Vagina (tissue), 2 donors: ENCODE results near the gene PDE1C. TPM values are rescaled to one million over a fixed set of nuclear protein-coding genes. Genes with fewer than 3 reads are reported as not detected.

Source experiments
- DNase-seq, 2 donors: peaks; one replicate each; pipeline ENCODE4 v3.0.0-alpha.2; 2017; ENCODE audit errors: extremely low spot score in 2 of 2
- H3K27ac ChIP-seq: fragments of 200-600 bp; sonication (generic); one replicate; pipeline ENCODE4 v1.5.1; 2019
- H3K27me3 ChIP-seq: fragments of 200-600 bp; sonication (generic); one replicate; pipeline ENCODE4 v1.5.1; 2019
- H3K36me3 ChIP-seq, 2 donors: fragments of 200-600 bp; sonication (generic); one replicate each; pipeline ENCODE4 v1.5.1; 2017 to 2019
- H3K4me1 ChIP-seq: fragments of 200-600 bp; sonication (generic); one replicate; pipeline ENCODE4 v1.5.1; 2019
- H3K4me3 ChIP-seq, 2 donors: fragments of 200-600 bp; sonication (generic); 1 replicate in 1 of 2; 2 replicates in 1 of 2; pipeline ENCODE4 v1.5.1; 2016 to 2019
- H3K9me3 ChIP-seq: fragments of 200-600 bp; sonication (generic); one replicate; pipeline ENCODE4 v1.5.1; 2019
- CTCF ChIP-seq, 3 experiments: fragments of 450-650 bp in 2 of 3; fragments of 200-600 bp in 1 of 3; sonication (generic) in 1 of 3; IDR thresholded peaks; one replicate each; pipeline ENCODE4 v1.5.1; 2017 to 2019; ENCODE audit warnings: antibody characterized with exemption in 3 of 3, mild to moderate bottlenecking in 2 of 3, moderate library complexity in 2 of 3
- POLR2A ChIP-seq, 2 donors: fragments of 450-650 bp; IDR thresholded peaks; one replicate each; pipeline ENCODE4 v1.6.1; 2017; ENCODE audit warnings: antibody characterized with exemption in 2 of 2, mild to moderate bottlenecking in 2 of 2, moderate library complexity in 2 of 2
- POLR2AphosphoS5 ChIP-seq, 2 donors: sonication (generic); formaldehyde crosslinking; IDR thresholded peaks; one replicate each; pipeline ENCODE4 v1.9.0; 2017; ENCODE audit warnings: antibody characterized with exemption in 2 of 2, mild to moderate bottlenecking in 2 of 2, low read depth in 1 of 2; ENCODE audit not compliant: insufficient read depth in 1 of 2
- intact Hi-C: fragments of 100-400 bp; cut with DNase I; formaldehyde crosslinking; loops from one replicate; pipeline ENCODE4 v1.15.1; 2023
- total RNA-seq: library from RNA; depleted of rRNA; stranded (reverse); fragments of >200 nt; gene quantifications from one replicate; pipeline ENCODE4 v1.2.3, GENCODE V29; 2016

PDE1C gene
- total RNA-seq, 1 donor from 2014 or later = 19.2 TPM

- H3K36me3 ChIP-seq = no peaks in the 10 kb centered on the region
- no peaks in the 10 kb centered on the region for H3K9me3 ChIP-seq
- no peak for DNase-seq
- H3K4me3 ChIP-seq = no peak overlapping the region
- TF ChIP-seq POLR2AphosphoS5 (IDR thresholded peaks at IDR 0.05; ENCODE audit: insufficient read depth in 1 of 2, low read depth in 1 of 2) = no peak
- no peak for TF ChIP-seq POLR2A (IDR thresholded peaks at IDR 0.05)
- no peak for TF ChIP-seq CTCF (IDR thresholded peaks at IDR 0.05)
- no peaks in the 10 kb centered on the region for H3K27me3 ChIP-seq
- no peaks in the 10 kb centered on the region for H3K4me1 ChIP-seq
- intact Hi-C loops = no loop called here
- no peak overlapping the region for H3K27ac ChIP-seq
Measured at GRCh38 chr7:31729195-31729804, 340.9 kb downstream of the PDE1C start.

DNA sequence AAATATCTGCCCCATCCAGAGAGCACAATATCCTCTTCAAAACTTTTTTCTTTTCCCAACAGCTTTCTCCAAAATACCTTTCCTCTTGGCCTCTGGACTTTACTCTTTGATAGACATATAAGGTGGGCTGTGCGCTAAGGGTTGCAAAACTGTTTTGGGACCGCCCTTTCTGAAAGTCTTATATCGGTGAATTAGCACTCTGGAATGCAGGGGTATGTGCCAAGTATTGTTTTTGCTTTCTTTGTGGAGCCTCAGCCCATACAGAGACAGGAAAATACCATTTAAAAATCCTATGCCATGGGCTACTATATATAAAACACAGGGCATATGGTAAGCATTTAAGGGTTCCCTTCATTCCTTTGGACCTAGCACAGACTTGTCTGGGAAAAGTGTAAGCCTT, 345.5 kb downstream of the PDE1C start:
- no peak for DNase-seq
- Histone ChIP-seq H3K27me3 (no peaks in the 10 kb centered on the region), H3K9me3 (no peaks in the 10 kb centered on the region), H3K27ac (no peak overlapping the region), H3K4me1 (no peaks in the 10 kb centered on the region), H3K36me3 (no peaks in the 10 kb centered on the region), H3K4me3 (no peak overlapping the region)
- intact Hi-C loops = no loop called here
- TF ChIP-seq CTCF (IDR thresholded peaks at IDR 0.05) (no peak), POLR2A (IDR thresholded peaks at IDR 0.05) (no peak), POLR2AphosphoS5 (IDR thresholded peaks at IDR 0.05; ENCODE audit: insufficient read depth in 1 of 2, low read depth in 1 of 2) (no peak)

GRCh38 chr7:31720366-31720765, 349.8 kb downstream of the PDE1C start:
- no peak for DNase-seq
- Histone ChIP-seq H3K36me3 (no peaks in the 10 kb centered on the region), H3K27ac (no peak overlapping the region), H3K27me3 (no peaks in the 10 kb centered on the region), H3K4me1 (no peaks in the 10 kb centered on the region), H3K9me3 (no peaks in the 10 kb centered on the region), H3K4me3 (no peak overlapping the region)
- intact Hi-C loops = no loop called here
- TF ChIP-seq POLR2A (IDR thresholded peaks at IDR 0.05) = no peak
- no peak for TF ChIP-seq POLR2AphosphoS5 (IDR thresholded peaks at IDR 0.05; ENCODE audit: insufficient read depth in 1 of 2, low read depth in 1 of 2)
- no peak for TF ChIP-seq CTCF (IDR thresholded peaks at IDR 0.05)

DNA sequence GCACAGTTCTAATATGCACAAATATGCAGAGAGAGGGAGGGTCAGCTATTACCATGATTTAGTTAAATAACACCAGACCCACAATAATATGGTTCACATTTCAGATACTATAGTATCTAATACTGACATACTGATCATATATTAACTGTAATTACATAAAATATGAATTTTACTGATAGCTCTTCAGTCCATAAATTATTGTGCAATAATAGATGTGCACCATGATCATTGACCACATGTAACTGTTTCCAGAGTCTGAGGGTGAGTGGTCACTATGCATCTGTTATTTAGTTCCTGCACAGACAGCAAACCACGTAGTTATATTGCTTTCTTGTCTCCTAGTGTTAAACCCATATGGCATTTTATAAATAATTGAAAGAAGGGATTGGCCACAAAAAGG, 353.9 kb downstream of the PDE1C start:
- no peak for DNase-seq
- Histone ChIP-seq H3K27me3 (no peaks in the 10 kb centered on the region), H3K4me3 (no peak overlapping the region), H3K9me3 (no peaks in the 10 kb centered on the region), H3K36me3 (no peaks in the 10 kb centered on the region), H3K4me1 (no peaks in the 10 kb centered on the region), H3K27ac (no peak overlapping the region)
- intact Hi-C loops = no loop called here
- TF ChIP-seq POLR2AphosphoS5 (IDR thresholded peaks at IDR 0.05; ENCODE audit: insufficient read depth in 1 of 2, low read depth in 1 of 2) (no peak), CTCF (IDR thresholded peaks at IDR 0.05) (no peak), POLR2A (IDR thresholded peaks at IDR 0.05) (no peak)

DNA sequence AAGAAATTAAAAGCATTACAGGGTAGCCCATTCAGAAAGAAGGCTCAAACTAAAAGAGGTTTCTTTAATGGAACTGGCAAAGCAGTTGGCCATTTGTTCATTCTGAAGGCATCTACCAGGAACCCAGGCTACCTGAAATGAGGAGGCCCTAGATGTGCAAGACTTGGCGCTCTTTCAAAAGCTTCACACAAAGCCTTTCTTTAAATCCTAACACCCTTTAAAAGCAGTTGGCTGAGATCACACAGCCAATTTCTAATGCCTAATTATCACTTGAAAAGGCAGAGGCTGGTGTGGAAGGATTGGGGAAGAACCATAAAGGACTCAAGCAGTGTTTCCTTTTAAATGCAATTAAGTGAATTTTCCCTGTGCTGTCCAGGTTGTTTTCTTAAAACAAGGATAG, 360.0 kb downstream of the PDE1C start:
- H3K27me3 ChIP-seq = no peaks in the 10 kb centered on the region
- DNase-seq = no peak
- no peak for TF ChIP-seq POLR2A (IDR thresholded peaks at IDR 0.05)
- TF ChIP-seq CTCF (IDR thresholded peaks at IDR 0.05) = no peak
- TF ChIP-seq POLR2AphosphoS5 (IDR thresholded peaks at IDR 0.05; ENCODE audit: insufficient read depth in 1 of 2, low read depth in 1 of 2) = no peak
- no peaks in the 10 kb centered on the region for H3K36me3 ChIP-seq
- no peak overlapping the region for H3K27ac ChIP-seq
- H3K9me3 ChIP-seq = no peaks in the 10 kb centered on the region
- no peaks in the 10 kb centered on the region for H3K4me1 ChIP-seq
- no peak overlapping the region for H3K4me3 ChIP-seq
- intact Hi-C loops = no loop called here
